Measurements from ENCODE around the gene PCDH9.
"Not testable (repeated sequence)": the region's sequence is repeated elsewhere in the genome, so short reads cannot be mapped to it uniquely, and the experiment has no call there.

Gene PCDH9

DNA sequence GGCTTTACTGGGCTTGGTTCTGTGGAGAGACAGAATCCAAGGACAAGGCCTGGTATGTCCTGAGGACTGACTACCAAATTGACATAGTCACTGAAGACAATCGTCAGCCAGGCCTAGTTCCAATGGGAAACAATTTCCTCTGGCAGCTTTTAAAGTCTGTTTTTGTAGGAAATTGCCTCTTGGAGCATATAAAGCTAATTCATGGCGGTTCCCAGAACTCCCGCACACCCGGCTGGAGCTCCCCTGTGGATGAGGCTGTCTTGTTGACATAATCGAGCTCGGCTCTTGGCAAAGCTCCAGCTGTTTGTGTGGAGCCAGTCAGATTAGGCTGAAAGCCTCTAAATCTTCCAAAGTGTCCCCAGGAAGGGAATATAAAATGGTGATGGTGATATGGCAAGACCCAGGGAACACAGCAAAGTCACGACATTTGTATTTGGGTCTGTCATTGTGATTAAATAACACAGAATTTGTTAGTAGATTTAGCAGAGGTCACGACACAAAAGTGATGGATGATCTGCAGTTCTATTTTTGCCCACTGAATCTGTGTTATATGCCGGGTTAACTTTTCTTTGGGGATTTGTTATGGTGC is 395.0 kb downstream of the PCDH9 start:
- no peak for DNase-seq (ENCODE audit: low spot score)

GRCh38 chr13:66830940-66831716 is 399.0 kb downstream of the PCDH9 start:
- no peak for DNase-seq (ENCODE audit: low spot score)

GRCh38 chr13:66829803-66830202 is 400.3 kb downstream of the PCDH9 start:
- no peak for DNase-seq (ENCODE audit: low spot score)

- no peak for DNase-seq (ENCODE audit: low spot score)
Observed at GRCh38 chr13:66826398-66826797, 403.7 kb downstream of the PCDH9 start.

DNA sequence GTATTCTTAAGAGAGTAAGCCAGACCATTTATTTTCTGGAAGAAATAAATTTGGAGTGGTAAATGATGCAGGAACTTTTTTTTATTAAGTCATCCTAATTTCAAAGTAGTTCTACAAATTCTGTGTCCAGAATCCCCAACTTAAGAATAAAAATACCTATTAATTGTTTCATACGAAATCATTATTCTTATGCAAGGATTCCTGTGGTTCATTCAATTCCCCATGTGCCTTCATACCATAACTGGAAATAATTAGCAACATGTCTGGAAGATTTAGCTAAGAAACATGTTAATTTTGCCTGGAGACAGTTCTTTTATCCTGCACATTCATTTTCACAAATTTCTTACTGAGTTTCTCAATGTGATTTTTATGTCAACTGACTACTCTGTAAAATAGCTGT is 408.6 kb downstream of the PCDH9 start:
- DNase-seq (ENCODE audit: low spot score), result no peak

- no peak for DNase-seq (ENCODE audit: low spot score)
Observed at GRCh38 chr13:66811455-66811854, 418.7 kb downstream of the PCDH9 start.

DNA sequence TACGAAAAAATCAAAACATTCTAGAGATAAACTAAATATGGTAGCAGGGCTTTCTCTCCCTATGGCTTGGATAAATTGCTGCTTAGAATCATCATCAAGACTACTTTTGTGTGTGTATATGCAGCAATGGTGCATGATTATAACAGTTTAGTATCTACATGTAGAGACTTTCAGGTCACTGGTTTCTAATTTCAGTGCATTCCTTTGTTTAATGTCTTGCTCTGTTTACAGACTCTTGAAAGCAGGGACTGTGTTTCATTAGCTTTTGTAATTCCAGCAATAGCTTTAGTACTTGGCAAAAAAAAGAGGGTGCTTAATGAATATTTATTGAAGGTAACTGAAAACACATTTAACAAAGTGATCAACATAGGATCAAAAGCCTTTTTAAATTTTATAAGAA is 420.7 kb downstream of the PCDH9 start:
- DNase-seq (ENCODE audit: low spot score), result no peak

DNA sequence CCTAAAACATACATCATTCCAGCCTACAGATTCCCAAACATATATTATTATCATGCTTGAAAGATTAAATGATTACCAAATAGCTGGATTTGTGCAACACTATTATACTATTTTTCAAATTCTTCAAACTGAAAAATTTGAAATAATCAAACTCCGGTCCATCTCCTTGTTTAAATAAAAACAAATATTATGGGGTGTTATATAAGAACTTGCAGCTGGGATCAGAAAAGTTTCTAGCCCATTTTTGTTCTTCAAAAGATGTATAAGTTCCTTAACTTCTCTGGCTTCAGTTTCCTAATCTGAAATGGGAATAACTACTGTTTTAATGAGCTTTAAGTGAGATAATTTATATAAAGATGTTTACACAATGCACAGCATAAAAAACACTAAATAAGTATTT is 422.9 kb downstream of the PCDH9 start:
- DNase-seq (ENCODE audit: low spot score), result no peak

GRCh38 chr13:66805657-66806056 is 424.5 kb downstream of the PCDH9 start:
- DNase-seq (ENCODE audit: low spot score), result no peak

DNA sequence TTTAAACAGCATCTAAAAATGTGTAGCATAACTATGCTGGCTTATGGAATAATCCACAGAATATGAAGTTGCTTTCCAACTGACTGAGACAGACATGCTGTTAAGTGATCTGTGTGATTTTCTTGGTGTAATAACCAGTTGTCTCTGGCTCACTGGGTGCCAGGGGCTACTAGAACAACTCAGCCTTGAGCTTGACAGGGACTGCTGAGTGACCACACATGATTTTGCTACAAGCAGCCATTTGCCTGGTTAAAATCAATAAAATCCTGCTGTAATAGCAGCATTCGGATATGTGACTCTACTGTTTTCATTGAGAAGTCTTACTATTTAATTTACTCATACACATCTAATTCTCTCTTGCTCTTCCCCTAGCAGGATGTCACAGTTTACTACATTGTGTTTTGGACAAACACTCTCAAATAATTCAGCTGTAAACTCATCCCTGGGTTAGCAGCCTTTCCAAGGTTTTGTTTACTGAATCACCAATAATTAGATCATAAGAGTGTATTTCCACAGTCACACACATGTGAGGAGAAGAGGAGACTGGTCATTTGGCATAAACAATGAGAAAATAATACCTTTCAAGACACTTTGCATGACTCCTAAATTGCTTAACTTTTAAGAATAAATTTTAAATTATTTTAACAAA is 426.2 kb downstream of the PCDH9 start:
- DNase-seq (ENCODE audit: low spot score), result no peak

- no peak for DNase-seq (ENCODE audit: low spot score)
Observed at GRCh38 chr13:66803013-66803807, 426.9 kb downstream of the PCDH9 start.

DNA sequence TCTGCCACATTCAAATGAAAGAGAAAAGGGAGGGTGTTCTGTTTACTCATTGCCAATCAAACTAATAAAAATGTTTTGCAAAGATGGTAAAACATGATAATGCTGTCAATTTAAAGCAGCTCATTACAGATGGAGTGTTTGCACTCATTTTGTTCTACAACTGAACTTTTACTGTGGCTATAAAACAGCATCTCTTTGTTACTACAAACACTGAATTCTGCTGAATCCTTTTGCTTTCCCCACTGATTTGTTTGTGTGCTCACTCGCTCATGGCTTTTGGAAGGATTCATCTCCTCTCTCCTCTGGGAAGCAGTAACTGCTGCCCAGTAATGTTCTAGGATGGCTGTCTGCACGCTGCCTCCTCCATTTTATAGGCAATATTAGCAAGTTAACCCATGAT is 434.5 kb downstream of the PCDH9 start:
- DNase-seq (ENCODE audit: low spot score), result no peak

DNA sequence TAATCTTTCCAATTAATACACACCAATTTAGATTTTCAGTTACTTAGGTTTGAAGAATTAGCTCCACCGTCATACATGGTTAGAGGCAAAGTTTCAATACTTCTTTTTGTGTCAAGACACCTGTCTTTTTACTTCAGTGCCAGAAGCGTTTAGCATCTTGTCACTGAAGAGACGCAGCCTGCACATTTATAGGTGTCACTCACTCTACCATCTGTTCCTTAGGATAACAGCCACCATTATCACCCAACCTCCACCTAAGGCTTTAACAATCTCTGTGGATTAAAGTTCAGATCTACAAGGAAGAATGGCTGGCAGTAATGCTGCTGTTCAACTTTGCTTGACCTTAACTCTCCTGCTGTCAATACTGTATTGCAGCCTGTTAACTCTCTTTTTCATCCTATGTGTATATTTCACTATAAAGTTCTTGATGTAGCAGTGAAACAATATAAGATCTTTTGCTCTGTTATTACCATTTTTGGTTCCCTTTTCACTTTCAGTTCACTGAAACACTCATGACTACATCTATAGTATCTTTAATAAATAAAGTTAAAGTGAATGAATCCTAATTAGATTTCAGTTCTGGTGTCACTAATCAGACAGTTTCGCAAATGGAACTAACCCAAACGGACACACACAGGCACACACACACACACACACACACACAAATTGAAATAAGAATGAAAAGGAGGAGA is 435.6 kb downstream of the PCDH9 start:
- no peak for DNase-seq (ENCODE audit: low spot score)

DNA sequence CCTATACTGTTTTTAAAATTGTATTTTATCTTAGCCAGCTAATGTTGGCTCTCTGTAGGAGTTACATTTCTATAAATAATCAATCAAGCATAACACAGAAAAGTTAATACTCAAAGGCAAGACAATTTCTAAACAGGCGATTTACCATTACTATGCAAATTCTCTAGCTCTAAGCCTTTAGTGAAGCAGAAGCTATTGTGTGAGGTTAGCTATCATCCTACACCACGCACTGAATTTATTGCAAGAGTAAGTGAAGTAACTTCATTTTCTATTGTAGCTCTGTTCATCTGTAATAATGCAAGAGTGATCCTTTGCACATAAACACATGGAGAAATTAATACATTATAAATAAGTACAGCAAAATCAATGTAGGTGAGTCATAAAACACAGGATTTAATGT is 439.3 kb downstream of the PCDH9 start:
- DNase-seq (ENCODE audit: low spot score), result no peak

- DNase-seq (ENCODE audit: low spot score), result no peak
Observed at GRCh38 chr13:66781241-66781640, 448.9 kb downstream of the PCDH9 start.

- no peak for DNase-seq (ENCODE audit: low spot score)
Observed at GRCh38 chr13:66780814-66781213, 449.3 kb downstream of the PCDH9 start.

DNA sequence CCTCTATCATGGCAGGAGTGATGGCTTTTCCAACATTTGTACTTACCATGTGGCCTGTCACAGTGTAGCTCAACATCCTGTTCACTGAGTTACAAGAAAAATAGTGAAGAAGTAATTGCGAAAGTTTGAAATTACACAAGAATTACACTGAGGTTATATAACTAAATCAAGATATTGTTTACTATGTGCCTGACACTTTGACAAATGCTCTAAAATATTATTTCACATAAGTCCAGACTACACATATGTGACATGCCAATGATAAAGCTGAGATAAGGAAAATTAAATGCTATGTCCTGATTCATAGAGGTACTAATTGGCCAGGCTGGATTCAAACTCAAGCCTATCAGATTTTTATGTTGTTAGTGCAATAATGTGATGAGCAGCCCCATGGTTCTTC is 451.7 kb downstream of the PCDH9 start:
- no peak for DNase-seq (ENCODE audit: low spot score)

- DNase-seq (ENCODE audit: low spot score), result no peak
Observed at GRCh38 chr13:66775196-66775595, 454.9 kb downstream of the PCDH9 start.

DNA sequence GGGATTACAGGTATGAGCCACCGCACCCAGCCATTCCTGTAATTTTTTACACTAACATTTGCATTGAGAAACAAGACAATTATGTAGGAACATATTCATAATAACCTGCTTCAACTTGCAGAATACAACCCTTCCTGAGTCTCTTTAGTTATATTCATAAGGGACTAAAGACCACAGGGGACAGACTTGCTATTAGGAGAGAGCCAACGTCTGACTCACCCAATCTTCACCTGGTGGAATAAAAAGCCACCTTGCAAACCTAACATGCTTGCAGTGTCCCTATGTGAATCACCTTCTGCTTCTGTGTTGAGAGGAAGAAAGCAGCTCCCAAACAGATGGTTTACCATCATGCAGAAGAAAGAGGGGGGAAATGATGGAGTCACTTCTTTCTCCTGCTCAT is 456.1 kb downstream of the PCDH9 start:
- no peak for DNase-seq (ENCODE audit: low spot score)

- no peak for DNase-seq (ENCODE audit: low spot score)
Observed at GRCh38 chr13:66765559-66765958, 464.6 kb downstream of the PCDH9 start.

DNA sequence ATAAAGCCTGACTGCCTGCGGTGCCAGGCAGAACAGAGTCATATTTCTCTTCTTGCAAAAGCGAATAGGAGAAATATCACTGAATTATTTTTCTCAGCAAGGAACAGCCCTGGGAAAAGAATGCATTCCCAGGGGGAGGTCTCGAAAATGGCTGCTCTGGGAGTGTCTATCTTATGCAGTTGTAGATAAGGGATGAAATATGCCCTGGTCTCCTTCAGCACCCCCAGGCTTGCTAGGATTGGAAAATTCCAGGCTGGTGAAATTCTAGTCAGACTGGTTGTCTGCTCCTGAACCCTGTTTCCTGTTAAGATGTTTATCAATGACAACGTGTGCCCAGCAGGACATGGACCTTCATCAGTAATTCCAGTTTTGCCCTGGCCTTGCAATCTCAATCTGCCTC is 469.5 kb downstream of the PCDH9 start:
- DNase-seq (ENCODE audit: low spot score), result not testable (repeated sequence)

GRCh38 chr13:66759919-66760318 is 470.2 kb downstream of the PCDH9 start:
- DNase-seq (ENCODE audit: low spot score), result no peak
